Keratinocyte (primary cell): ENCODE results near the gene RCCD1. TPM values are rescaled to one million over a fixed set of nuclear protein-coding genes. Genes with fewer than 3 reads are reported as not detected.

Source experiments
- DNase-seq: peaks from one replicate; pipeline ENCODE4 v3.0.0-alpha.2; 2011; ENCODE audit warnings: low read depth, missing footprints, low spot score
- FAIRE-seq: peaks from 2 replicates; lab custom pipeline; 2011; peaks lifted over from hg19 to GRCh38; lab: Jason Lieb, UNC
- H2AFZ ChIP-seq: 2 replicates; pipeline ENCODE4 v1.6.0; 2012; ENCODE audit warnings: low read length, control low read depth, inconsistent platforms; ENCODE audit not compliant: control insufficient read depth
- H3K27ac ChIP-seq: 2 replicates; pipeline ENCODE4 v1.5.1; 2011; ENCODE audit warnings: low read length; ENCODE audit not compliant: control insufficient read depth, insufficient read depth
- H3K27me3 ChIP-seq: 3 replicates; pipeline ENCODE4 v1.6.0; 2011; ENCODE audit warnings: low read length; ENCODE audit not compliant: control insufficient read depth, insufficient read depth; ENCODE audit errors: extremely low read depth
- H3K36me3 ChIP-seq, 2 experiments: 2 replicates in 1 of 2; 3 replicates in 1 of 2; pipeline ENCODE4 v1.5.1; 2011; ENCODE audit warnings: low read length in 2 of 2, mild to moderate bottlenecking in 1 of 2; ENCODE audit not compliant: control insufficient read depth in 2 of 2, insufficient read depth in 2 of 2; ENCODE audit errors: extremely low read depth in 1 of 2
- H3K4me1 ChIP-seq: 3 replicates; pipeline ENCODE4 v1.5.1; 2011; ENCODE audit warnings: low read length; ENCODE audit not compliant: control insufficient read depth, insufficient read depth; ENCODE audit errors: extremely low read depth
- H3K4me2 ChIP-seq: 3 replicates; pipeline ENCODE4 v1.6.0; 2011; ENCODE audit warnings: low read depth, low read length; ENCODE audit not compliant: control insufficient read depth, insufficient read depth; ENCODE audit errors: extremely low read depth
- H3K4me3 ChIP-seq, 3 experiments: fragments of 200-600 bp in 1 of 3; sonication (generic) in 1 of 3; 2 replicates in 2 of 3; 3 replicates in 1 of 3; pipeline ENCODE4 v1.5.1; 2011 to 2016; ENCODE audit warnings: low read length in 3 of 3, mild to moderate bottlenecking in 3 of 3, control low read depth in 2 of 3, inconsistent platforms in 1 of 3, low read depth in 1 of 3, mixed read lengths in 1 of 3, mixed run types in 1 of 3, moderate library complexity in 1 of 3; ENCODE audit not compliant: control insufficient read depth in 2 of 3, insufficient read depth in 2 of 3; ENCODE audit errors: extremely low read depth in 1 of 3
- H3K79me2 ChIP-seq: 2 replicates; pipeline ENCODE4 v1.6.0; 2012; ENCODE audit warnings: low read length; ENCODE audit not compliant: control insufficient read depth, insufficient read depth
- H3K9ac ChIP-seq: 3 replicates; pipeline ENCODE4 v1.6.0; 2011; ENCODE audit warnings: low read length; ENCODE audit not compliant: control insufficient read depth, insufficient read depth; ENCODE audit errors: extremely low read depth
- H3K9me1 ChIP-seq: 3 replicates; pipeline ENCODE4 v1.6.0; 2011; ENCODE audit warnings: low read length; ENCODE audit not compliant: control insufficient read depth, insufficient read depth; ENCODE audit errors: extremely low read depth
- H3K9me3 ChIP-seq: 2 replicates; pipeline ENCODE4 v1.5.1; 2012; ENCODE audit warnings: low read depth, low read length; ENCODE audit not compliant: control insufficient read depth
- H4K20me1 ChIP-seq: 3 replicates; pipeline ENCODE4 v1.6.0; 2011; ENCODE audit warnings: low read length; ENCODE audit not compliant: control insufficient read depth, insufficient read depth; ENCODE audit errors: extremely low read depth
- CTCF ChIP-seq, 3 experiments: IDR thresholded peaks in 1 of 3; conservative IDR thresholded peaks in 1 of 3; optimal IDR thresholded peaks in 1 of 3; 2 replicates in 2 of 3; 3 replicates in 1 of 3; pipeline versions ENCODE3 to v1.5.1; 2011; ENCODE audit warnings: low read length in 3 of 3, mild to moderate bottlenecking in 3 of 3, moderate library complexity in 2 of 3, control low read depth in 1 of 3, inconsistent platforms in 1 of 3; ENCODE audit not compliant: insufficient read depth in 2 of 3; ENCODE audit errors: extremely low read depth in 1 of 3
- EZH2 ChIP-seq: IDR thresholded peaks from one replicate; pipeline ENCODE4 v1.6.1; 2012; ENCODE audit warnings: inconsistent platforms, mild to moderate bottlenecking, low read length, moderate library complexity
- dilution Hi-C: fragments of 300-500 bp; cut with MboI; formaldehyde crosslinking; loops from one replicate; pipeline ENCODE4 v1.7.0; 2020; ENCODE audit warnings: low sequenced_read_pairs; ENCODE audit not compliant: extremely low pct_ligation_motif_present
- polyA plus RNA-seq, 5 experiments: library from polyadenylated mRNA; depleted of rRNA in 3 of 5; stranded (reverse) in 3 of 5; stranded (forward) in 1 of 5; unstranded in 1 of 5; fragments of >200 nt; gene quantifications; 1 replicate in 1 of 5; 2 replicates in 3 of 5; 3 replicates in 1 of 5; pipeline versions ENCODE4 v1.2.1 to v1.2.3, GENCODE V29; 2011 to 2012; ENCODE audit warnings: missing spikeins in 2 of 5, low read depth in 1 of 5, low replicate concordance in 1 of 5

The RCCD1 gene
- polyA plus RNA-seq, 1 donor (not counting 4 experiments of a cell fraction or from before 2014, with no cell fraction given) = 7.8 TPM

- DNase-seq = no peak
- Histone ChIP-seq H3K79me2 (no peaks in the 10 kb centered on the region), H3K4me3 (no peak overlapping the region), H3K4me2 (no peak overlapping the region), H4K20me1 (no peaks in the 10 kb centered on the region), H2AFZ (no peak overlapping the region), H3K4me1 (no peaks in the 10 kb centered on the region), H3K9me1 (no peaks in the 10 kb centered on the region), H3K9ac (no peak overlapping the region), H3K36me3 (peaks cover 15 to 23% of the 10 kb centered on the region in 2 experiments), H3K27ac (no peak overlapping the region), H3K9me3 (no peaks in the 10 kb centered on the region), H3K27me3 (no peaks in the 10 kb centered on the region)
- FAIRE-seq = no peak
- dilution Hi-C loops = no loop called here
- TF ChIP-seq EZH2 = no peak
- TF ChIP-seq CTCF (optimal IDR thresholded peaks at IDR 0.05 in 1 of 3, IDR thresholded peaks at IDR 0.05 in 1 of 3, conservative IDR thresholded peaks at IDR 0.05 in 1 of 3; ENCODE audit: extremely low read depth in 1 of 3, insufficient read depth in 2 of 3, low read length in 3 of 3) = no peak
Measured at GRCh38 chr15:90915216-90915807, 39.4 kb upstream of the RCCD1 start.

- Histone ChIP-seq H3K79me2 (no peaks in the 10 kb centered on the region), H3K9me1 (no peaks in the 10 kb centered on the region), H3K27me3 (no peaks in the 10 kb centered on the region), H3K36me3 (peaks cover 18 to 21% of the 10 kb centered on the region in 2 experiments), H4K20me1 (no peaks in the 10 kb centered on the region), H3K4me1 (no peaks in the 10 kb centered on the region), H2AFZ (no peak overlapping the region), H3K9me3 (no peaks in the 10 kb centered on the region), H3K27ac (no peak overlapping the region), H3K9ac (no peak overlapping the region), H3K4me3 (no peak overlapping the region), H3K4me2 (no peak overlapping the region)
- no peak for DNase-seq
- dilution Hi-C loops = no loop called here
- FAIRE-seq = no peak
- no peak for TF ChIP-seq CTCF (optimal IDR thresholded peaks at IDR 0.05 in 1 of 3, IDR thresholded peaks at IDR 0.05 in 1 of 3, conservative IDR thresholded peaks at IDR 0.05 in 1 of 3; ENCODE audit: extremely low read depth in 1 of 3, insufficient read depth in 2 of 3, low read length in 3 of 3)
- TF ChIP-seq EZH2 = no peak
Measured at GRCh38 chr15:90915808-90916440, 38.8 kb upstream of the RCCD1 start.
